ENCODE measurements around the gene SEL1L. TPM values are rescaled to one million over a fixed set of nuclear protein-coding genes. Genes with fewer than 3 reads are reported as not detected.
A peak's percentile ranks its signal among the peaks of the same experiment; 100 is the strongest.
"Not testable (repeated sequence)": the region's sequence is repeated elsewhere in the genome, so short reads cannot be mapped to it uniquely, and the experiment has no call there.

SEL1L gene
- total RNA-seq, 4 donors from 2014 or later, result 19.0 to 38.3 (median 28.7) TPM

GRCh38 chr14:81517798-81518398 lies 15.8 kb downstream of the SEL1L start:
- no peak for DNase-seq
- H3K27me3 ChIP-seq, result no peaks in the 10 kb centered on the region
- H3K4me3 ChIP-seq, result no peak overlapping the region
- peaks cover 0 to 38% (median 17%) of the 10 kb centered on the region in 3 donors for H3K4me1 ChIP-seq
- TF ChIP-seq, protein P1, sequence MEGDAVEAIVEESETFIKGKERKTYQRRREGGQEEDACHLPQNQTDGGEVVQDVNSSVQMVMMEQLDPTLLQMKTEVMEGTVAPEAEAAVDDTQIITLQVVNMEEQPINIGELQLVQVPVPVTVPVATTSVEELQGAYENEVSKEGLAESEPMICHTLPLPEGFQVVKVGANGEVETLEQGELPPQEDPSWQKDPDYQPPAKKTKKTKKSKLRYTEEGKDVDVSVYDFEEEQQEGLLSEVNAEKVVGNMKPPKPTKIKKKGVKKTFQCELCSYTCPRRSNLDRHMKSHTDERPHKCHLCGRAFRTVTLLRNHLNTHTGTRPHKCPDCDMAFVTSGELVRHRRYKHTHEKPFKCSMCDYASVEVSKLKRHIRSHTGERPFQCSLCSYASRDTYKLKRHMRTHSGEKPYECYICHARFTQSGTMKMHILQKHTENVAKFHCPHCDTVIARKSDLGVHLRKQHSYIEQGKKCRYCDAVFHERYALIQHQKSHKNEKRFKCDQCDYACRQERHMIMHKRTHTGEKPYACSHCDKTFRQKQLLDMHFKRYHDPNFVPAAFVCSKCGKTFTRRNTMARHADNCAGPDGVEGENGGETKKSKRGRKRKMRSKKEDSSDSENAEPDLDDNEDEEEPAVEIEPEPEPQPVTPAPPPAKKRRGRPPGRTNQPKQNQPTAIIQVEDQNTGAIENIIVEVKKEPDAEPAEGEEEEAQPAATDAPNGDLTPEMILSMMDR (IDR thresholded peaks at IDR 0.05), result no peak
- no peak for TF ChIP-seq POLR2A (IDR thresholded peaks at IDR 0.05)
- H3K36me3 ChIP-seq, result peaks cover 0 to 94% (median 0%) of the 10 kb centered on the region in 3 donors
- WGBS, 2 donors, result 72 to 78% methylated on average over 7 of the region's 7 CpGs
- H3K9me3 ChIP-seq, result no peaks in the 10 kb centered on the region
- peak overlapping the region in 3 of 4 donors; percentile 49 to 61 (median 57) for H3K27ac ChIP-seq
- intact Hi-C loops (cut with DNase I), result no loop called here

DNA sequence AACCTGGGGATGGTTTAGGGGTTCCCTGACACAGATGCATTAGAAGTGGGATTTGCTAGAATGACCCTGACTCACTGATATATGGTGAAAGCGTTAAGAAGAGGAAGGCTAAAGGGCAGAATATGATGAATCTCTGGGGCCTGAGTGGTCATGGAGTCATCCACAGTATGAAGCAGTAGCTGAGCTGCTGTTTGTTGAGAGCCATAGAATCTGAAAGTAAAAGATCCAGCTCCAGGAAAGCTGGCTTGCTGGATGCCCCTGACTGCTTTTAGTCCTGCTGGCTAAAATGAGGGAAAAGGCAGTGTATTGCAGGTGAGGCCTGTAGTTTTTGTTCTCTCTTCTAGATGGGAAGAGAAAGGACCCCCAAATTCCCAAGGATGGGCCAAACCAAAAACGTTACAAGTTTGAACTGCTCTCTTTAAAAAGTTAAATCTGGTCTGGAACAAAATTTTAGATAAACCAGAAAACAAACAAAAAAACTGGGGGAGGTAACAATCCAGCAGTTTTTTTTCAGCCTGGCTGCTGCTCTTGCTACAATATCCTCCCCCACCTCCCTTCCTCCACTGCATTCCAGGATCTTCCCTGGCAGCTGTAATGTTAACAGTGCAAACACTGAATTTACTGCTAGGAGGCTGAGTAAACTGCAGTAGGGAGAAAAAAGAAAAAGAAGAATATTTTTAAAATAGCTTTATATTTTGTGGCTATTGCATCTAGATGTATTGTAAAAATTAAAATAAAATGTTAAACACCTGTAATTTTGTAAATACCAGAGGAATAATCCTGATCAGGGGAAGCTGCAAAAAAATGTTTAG lies 16.5 kb downstream of the SEL1L start:
- H3K36me3 ChIP-seq, result peaks cover 0 to 94% (median 0%) of the 10 kb centered on the region in 3 donors

GRCh38 chr14:81515927-81516326 lies 17.7 kb downstream of the SEL1L start:
- H3K4me3 ChIP-seq; DNase-seq; intact Hi-C loops (cut with DNase I); H3K9me3 ChIP-seq; H3K27ac ChIP-seq; H3K27me3 ChIP-seq: not testable (repeated sequence)
- Histone ChIP-seq H3K36me3 (peaks cover 0 to 85% (median 0%) of the 10 kb centered on the region in 3 donors), H3K4me1 (peaks cover 0 to 53% (median 18%) of the 10 kb centered on the region in 3 donors)
- WGBS, 2 donors, result 90 to 96% methylated on average over 6 to 8 of the region's 8 CpGs

More for the DNA sequence above, 16.5 kb downstream of the SEL1L start:
- Histone ChIP-seq H3K27ac (peak overlapping the region in 3 of 4 donors; percentile 49 to 61 (median 57)), H3K27me3 (no peaks in the 10 kb centered on the region), H3K4me1 (peaks cover 0 to 41% (median 17%) of the 10 kb centered on the region in 3 donors), H3K9me3 (no peaks in the 10 kb centered on the region), H3K4me3 (no peak overlapping the region)
- intact Hi-C loops (cut with DNase I), result no loop called here
- 57 to 85% methylated on average over 2 of the region's 2 CpGs for WGBS, 2 donors
- DNase-seq, result no peak
- TF ChIP-seq, protein P1 (IDR thresholded peaks at IDR 0.05), result no peak
- TF ChIP-seq POLR2A (IDR thresholded peaks at IDR 0.05), result no peak

DNA sequence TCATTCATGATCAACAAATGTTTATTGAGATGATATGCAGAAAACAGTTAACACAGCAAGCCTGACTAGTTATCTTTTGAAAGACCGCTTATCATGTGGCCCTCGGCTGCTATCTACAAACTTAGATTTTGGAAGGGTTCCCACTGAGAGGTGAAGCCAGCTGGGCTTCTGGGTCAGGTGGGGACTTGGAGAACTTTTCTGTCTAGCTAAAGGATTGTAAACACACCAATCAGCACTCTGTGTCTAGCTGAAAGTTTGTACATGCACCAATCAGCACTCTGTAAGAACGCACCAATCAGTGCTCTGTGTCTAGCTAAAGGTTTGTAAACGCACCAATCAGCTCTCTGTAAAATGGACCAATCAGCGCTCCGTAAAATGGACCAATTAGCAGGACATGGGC lies 20.8 kb downstream of the SEL1L start:
- 80 to 81% methylated on average over 5 to 6 of the region's 6 CpGs for WGBS, 2 donors
- intact Hi-C loops (cut with DNase I), result not testable (repeated sequence)

GRCh38 chr14:81511111-81511904 lies 22.3 kb downstream of the SEL1L start:
- intact Hi-C loops (cut with DNase I), result no loop called here
- H3K27me3 ChIP-seq, result no peaks in the 10 kb centered on the region
- peaks cover 0 to 67% (median 0%) of the 10 kb centered on the region in 3 donors for H3K36me3 ChIP-seq
- DNase-seq, result no peak
- TF ChIP-seq, protein P1 (IDR thresholded peaks at IDR 0.05), result no peak
- no peak for TF ChIP-seq POLR2A (IDR thresholded peaks at IDR 0.05)
- no peaks in the 10 kb centered on the region for H3K9me3 ChIP-seq
- no peak overlapping the region for H3K4me3 ChIP-seq
- no peak overlapping the region for H3K27ac ChIP-seq
- 68 to 72% methylated on average over 6 of the region's 6 CpGs for WGBS, 2 donors
- H3K4me1 ChIP-seq, result peaks cover 0 to 36% (median 3%) of the 10 kb centered on the region in 3 donors

More for the DNA sequence above, 20.8 kb downstream of the SEL1L start:
- not testable (repeated sequence) for H3K4me3 ChIP-seq, H3K9me3 ChIP-seq, H3K27me3 ChIP-seq, H3K27ac ChIP-seq, DNase-seq
- peaks cover 0 to 65% (median 0%) of the 10 kb centered on the region in 3 donors for H3K36me3 ChIP-seq
- peaks cover 0 to 48% (median 5%) of the 10 kb centered on the region in 3 donors for H3K4me1 ChIP-seq
